HTERT RPE-1 (cell line): ENCODE data around the gene FTCD.
"Not testable (repeated sequence)": the region's sequence is repeated elsewhere in the genome, so short reads cannot be mapped to it uniquely, and the experiment has no call there.

Experiments
- in situ Hi-C: fragments of 300-500 bp; cut with MboI; formaldehyde crosslinking; loops from 4 replicates; pipeline ENCODE4 v1.14.3; 2020; ENCODE audit warnings: low sequenced_read_pairs

The FTCD gene

DNA sequence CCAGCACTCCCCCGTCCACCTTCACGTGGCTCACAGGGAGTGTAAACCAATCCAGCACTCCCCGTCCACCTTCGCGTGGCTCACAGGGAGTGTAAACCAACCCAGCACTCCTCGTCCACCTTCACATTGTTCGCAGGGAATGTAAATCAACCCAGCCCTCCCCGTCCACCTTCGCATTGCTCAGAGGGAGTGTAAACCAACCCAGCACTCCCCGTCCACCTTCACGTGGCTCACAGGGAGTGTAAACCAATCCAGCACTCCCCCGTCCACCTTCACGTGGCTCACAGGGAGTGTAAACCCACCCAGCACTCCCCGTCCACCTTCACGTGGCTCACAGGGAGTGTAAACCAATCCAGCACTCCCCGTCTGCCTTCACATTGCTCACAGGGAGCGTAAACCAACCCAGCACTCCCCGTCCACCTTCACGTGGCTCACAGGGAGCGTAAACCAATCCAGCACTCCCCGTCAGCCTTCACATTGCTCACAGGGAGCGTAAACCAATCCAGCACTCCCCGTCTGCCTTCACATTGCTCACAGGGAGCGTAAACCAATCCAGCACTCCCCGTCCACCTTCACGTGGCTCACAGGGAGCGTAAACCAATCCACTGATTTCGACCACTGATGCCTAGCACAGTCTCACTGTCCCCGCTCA lies 14.9 kb downstream of the FTCD start:
- in situ Hi-C loops: not testable (repeated sequence)

DNA sequence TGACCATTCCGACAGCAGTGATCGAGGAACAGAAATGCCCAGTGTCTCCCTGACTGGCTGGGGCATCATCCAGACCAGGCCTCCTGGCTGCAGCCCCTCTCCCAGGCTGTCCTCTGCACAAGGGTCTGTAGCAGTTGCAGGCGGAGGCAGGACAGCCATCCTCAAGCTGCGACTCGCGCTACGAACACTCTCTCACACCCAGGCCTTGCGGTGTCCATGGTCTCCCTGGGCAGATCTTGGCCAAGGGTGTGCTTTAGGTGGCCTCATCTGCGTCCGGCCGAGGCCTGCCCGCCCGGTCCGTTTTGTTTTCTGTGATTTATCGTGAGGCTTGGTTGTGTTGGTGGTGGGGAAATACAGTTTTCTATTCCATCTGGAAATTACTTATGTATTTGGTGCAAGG lies 15.7 kb downstream of the FTCD start:
- in situ Hi-C loops: no loop called here

DNA sequence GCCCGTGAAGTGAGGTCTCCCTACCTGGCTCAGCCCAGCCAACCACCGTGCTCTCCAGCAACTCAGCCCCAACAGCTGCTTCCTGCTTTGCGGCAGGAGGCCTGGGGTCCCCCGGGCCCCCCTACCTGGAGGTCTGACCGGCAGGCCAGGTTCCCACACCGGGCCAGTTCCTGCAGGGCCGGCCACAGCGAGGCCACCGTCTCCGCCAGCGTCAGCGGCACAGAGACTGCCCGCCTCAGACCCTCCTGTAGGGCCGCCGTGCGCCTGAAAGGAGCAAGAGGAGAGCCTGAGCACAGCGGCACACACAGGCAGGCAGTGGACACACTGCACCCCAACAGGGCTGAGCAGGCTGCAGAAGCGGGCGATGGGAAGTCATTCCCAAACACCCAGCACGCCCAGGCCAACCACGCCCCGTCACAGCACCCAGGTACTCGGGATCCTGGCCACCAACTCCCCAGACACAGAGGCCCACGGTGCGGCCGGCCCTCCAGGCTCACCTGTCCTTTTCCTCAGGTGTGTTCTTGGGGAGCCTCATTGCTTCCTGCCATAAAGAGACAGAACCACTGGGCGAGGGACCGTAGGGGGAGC lies 16.9 kb downstream of the FTCD start:
- in situ Hi-C loops: no loop called here

DNA sequence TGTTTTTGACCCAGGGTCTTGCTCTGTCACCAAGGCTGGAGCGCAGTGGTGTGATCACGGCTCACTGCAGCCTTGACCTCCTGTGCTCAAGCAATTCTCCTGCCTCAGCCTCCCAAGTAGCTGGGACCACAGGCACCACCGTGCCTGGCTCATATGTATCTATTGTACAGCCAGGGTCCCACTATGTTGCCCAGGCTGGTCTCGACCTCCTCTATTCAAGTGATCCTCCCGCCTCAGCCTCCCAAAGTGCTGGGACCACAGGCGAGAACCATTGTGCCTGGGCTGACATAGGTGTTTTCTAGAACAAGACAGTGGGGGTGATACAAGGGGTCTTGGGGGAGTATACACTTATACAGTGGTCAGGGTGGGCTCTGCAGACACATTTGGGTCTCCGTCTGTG lies 17.5 kb downstream of the FTCD start:
- in situ Hi-C loops: no loop called here

DNA sequence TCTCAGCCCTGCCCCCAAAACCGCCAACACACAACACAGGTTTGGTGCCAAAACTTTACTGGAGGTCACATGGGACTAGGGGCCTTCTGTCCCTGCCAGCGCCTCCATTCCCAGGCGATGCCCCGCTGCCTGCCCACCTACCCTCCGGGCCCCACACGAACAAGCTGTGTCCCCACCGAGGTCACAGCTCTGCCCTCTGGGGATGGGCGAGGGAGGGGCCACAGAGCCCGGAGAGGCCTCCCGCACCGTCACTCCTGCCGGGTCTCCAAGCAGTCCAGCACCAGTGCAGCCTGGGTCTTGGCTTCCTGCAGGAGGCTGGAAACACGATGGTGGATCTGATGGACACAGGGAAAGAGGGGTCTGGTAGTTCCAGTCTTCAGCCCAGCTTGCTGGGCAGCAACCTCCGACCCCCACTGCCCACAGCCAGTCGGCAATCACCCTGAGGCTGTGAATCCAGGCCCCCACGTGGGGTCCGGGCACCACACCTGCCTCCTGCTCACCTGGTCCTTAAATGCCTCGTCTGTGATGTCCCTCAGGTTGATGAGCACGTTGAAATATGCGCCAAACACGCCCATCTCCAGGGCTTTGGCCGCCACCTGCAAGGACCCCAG lies 18.5 kb downstream of the FTCD start:
- in situ Hi-C loops: no loop called here

DNA sequence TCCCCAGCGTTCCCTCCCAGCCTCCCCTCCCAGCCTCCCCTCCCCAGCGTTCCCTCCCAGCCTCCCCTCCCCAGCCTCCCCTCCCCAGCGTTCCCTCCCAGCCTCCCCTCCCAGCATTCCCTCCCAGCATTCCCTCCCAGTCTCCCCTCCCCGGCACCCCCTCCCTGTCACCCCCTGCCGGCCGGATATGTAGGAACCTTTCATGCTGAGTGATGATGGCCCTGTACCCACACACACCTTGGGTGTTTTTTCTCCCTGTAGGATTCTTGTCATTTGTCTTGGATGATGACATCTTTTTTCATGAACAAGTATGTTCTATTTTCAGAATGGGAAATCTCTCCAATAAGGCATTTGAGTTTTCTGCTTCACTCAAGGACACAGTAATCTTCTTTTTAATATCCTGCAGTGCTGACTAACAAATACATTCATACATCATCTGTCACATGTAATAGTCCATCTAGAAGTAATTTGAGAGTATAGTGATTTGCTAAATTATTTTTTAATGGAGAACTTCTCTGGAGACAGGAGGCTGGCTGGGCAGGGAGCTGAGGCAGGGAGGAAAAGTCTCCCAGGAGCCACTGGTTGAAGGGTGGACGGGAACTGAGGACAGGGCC lies 19.5 kb downstream of the FTCD start:
- in situ Hi-C loops: no loop called here

DNA sequence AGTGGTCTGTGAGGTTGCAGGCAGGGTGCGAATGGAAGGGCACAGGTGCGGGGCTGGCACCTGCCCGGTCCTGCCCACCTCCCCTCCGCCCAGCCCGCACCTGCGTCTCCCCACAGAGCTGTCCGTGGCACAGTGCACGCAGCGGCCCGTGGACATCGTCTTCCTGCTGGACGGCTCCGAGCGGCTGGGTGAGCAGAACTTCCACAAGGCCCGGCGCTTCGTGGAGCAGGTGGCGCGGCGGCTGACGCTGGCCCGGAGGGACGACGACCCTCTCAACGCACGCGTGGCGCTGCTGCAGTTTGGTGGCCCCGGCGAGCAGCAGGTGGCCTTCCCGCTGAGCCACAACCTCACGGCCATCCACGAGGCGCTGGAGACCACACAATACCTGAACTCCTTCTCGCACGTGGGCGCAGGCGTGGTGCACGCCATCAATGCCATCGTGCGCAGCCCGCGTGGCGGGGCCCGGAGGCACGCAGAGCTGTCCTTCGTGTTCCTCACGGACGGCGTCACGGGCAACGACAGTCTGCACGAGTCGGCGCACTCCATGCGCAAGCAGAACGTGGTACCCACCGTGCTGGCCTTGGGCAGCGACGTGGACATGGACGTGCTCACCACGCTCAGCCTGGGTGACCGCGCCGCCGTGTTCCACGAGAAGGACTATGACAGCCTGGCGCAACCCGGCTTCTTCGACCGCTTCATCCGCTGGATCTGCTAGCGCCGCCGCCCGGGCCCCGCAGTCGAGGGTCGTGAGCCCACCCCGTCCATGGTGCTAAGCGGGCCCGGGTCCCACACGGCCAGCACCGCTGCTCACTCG lies 23.3 kb downstream of the FTCD start:
- in situ Hi-C loops: no loop called here

DNA sequence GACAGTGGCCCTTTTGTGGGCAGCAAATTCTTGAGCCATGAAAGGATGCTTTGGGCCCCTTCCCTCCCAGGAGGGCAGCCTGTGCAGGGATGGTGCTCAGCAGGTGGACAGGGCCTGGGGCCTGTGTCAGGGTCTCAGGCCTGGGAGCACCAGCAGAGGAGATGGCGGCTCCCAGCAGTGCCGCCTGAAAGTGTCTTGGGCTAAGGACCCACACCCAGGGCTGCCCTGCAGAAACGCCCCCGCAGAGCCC lies 23.9 kb downstream of the FTCD start:
- in situ Hi-C loops: no loop called here

DNA sequence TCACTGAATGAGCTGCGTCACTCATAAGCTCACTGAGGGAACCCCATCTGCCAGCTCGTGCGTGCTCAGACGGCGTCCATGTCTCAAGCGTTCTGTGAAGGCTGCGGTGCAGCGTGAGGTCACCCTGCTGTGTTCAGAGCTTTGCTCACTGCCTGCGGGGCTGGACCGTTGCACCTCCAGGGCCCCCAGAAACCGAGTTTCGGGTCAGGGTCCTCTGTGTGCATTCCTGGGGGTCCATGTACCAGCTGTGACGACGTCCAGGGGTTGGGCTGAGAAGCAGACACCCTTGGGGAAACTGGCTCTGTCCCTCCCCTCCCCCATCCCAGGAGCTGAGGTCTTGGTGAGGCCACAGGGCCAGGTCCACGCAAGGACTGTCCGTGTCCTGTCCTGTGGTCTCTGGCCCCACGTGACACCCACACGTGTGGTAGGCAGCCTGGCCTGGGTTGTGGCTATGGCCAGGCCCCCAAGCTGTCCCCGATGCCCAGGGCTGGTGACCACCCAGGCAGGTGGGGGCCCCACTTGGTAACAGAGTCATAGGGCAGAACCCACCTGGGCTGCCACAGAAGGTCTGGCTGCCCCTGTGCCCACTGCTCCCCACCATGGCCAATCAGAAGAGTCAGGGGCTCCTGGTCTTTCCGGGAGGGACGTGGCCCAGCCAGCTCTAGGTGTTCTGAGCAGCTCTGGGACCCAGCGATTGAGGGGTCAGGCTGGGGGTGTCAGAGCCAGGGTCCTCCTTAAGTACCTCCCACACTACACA lies 24.4 kb downstream of the FTCD start:
- in situ Hi-C loops: no loop called here

DNA sequence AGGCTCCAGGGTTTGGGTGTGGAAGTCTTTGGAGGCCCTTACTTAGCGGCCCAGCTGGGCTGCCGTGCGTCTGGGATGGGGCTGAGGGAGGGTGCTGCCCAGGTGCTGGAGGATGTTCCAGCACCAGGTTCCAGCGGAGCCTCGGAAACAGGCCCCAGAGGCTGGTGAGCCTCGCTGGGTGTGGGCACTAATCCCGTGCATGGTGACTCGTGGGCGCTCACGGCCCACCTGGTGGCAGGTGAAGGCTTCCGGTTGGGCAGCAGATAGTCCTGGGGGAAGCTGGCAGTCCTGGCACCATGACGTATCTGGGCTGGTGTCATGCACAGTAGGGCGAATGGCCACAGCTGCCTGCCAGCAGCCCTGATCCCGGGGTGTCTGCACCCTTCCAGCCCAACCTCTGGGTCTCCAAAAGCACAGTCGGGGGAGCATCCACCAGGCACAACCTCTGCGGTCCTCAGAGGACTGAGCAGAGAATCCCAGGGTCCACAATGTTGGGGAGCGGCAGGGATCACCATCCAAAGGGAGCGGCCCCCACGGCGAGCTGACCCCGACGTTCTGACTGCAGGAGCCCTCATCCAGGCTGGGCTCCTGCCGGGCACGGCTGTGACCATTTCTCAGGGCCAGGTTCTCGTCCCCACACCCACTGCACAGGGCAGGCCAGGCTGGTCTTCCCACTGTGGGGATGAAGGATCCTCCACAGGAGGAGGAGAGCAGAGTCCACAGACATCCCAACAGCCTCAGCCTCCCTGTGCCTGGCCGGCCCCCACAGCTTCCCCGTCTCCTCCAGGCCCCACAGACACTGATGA lies 25.3 kb downstream of the FTCD start:
- in situ Hi-C loops: no loop called here

DNA sequence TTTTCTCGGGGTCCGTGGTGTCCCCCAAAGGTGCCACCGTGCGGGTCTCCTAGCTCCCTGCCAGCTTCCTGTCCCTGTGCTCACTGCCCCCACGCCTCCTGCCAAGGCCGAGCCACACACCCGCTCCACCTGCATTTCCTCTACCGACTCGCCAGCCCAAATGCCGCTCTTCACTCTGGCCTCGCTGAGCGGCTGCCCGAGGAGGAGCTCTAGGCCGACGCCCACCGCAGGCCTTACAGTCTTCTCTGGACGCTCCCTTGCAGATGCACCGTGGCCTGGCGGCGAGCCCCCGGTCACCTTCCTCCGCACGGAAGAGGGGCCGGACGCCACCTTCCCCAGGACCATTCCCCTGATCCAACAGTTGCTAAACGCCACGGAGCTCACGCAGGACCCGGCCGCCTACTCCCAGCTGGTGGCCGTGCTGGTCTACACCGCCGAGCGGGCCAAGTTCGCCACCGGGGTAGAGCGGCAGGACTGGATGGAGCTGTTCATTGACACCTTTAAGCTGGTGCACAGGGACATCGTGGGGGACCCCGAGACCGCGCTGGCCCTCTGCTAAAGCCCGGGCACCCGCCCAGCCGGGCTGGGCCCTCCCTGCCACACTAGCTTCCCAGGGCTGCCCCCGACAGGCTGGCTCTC lies 26.3 kb downstream of the FTCD start:
- in situ Hi-C loops: no loop called here

DNA sequence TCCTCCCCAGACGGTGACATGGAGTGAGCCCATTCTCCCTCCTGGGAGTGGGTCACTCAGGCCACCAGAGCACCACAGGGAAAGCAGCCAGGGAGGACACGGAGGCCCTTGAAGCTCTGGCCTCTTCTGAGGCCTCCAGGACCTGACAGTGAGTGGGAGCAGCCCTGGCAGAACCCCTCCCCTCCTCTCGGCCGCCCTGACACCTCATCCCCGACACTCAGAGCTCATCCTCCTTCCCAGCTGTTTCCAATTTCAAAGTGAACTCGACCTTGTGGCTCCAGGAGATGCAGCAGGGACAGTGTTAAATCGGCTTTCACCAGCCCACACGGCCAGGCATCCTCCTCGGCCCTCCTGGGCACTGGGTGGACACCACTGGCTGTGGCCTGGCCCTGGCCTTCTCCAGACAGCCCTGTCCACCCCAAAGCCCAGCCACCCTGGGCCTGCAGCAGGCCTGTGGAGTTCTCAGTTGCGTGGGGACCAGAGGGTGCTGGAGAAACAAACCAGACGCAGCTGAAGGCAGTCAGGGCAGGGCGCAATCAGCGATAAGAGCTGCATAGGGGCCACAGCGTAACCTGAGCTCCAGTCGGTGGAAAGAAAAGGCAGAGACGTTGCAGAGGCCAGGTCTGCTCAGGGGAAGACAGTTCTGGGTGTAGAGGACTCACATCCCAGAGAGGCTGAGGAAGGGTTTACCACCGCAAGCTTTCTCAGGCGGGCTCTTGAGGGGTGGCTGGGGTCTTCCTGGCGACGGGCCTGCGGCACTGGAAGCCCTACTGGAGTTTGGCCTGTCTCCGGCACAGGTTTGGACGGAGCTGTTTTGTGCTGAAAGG lies 27.1 kb downstream of the FTCD start:
- in situ Hi-C loops: no loop called here

DNA sequence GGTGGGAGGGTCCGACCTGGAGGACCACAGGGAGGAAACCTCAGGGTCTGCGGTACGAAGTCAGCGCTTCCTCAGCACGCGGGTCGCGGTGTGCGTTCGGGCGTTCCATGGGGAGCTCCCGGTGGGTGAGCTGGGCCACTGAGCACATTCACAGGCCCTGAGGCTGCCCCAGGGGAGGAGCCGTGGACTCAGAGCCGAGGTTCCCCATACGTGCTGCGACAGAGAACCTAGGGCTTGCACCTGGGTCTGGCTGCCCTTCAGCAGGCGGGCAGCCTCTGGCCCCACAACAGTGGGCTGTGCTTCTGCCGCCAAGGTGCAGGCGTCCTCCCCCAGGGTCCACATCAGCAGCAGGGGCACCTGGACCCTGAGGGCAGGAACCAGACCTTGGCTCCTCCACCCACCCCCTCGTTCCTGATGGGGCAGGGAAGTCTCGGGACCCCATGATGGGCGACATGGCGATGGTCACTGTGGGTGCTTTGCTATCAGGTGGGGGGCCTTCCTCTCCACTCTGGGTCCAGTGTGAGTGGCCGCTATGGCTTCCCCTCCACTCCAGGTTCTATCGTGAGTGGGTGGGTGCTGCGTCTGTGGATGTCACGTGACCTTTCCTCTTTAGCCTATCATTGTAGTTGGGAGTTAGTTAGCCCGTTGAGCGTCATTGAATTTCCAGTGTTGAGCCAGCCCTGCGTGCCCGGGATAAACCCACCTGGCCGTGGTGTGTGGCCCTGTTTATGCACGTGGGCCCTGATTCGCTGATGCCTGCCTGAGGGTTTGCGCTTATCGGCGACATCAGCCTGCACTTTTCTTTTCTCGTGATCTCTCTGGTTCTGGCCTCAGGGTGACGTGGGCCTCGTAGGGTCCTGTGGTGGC lies 27.9 kb downstream of the FTCD start:
- in situ Hi-C loops: no loop called here

DNA sequence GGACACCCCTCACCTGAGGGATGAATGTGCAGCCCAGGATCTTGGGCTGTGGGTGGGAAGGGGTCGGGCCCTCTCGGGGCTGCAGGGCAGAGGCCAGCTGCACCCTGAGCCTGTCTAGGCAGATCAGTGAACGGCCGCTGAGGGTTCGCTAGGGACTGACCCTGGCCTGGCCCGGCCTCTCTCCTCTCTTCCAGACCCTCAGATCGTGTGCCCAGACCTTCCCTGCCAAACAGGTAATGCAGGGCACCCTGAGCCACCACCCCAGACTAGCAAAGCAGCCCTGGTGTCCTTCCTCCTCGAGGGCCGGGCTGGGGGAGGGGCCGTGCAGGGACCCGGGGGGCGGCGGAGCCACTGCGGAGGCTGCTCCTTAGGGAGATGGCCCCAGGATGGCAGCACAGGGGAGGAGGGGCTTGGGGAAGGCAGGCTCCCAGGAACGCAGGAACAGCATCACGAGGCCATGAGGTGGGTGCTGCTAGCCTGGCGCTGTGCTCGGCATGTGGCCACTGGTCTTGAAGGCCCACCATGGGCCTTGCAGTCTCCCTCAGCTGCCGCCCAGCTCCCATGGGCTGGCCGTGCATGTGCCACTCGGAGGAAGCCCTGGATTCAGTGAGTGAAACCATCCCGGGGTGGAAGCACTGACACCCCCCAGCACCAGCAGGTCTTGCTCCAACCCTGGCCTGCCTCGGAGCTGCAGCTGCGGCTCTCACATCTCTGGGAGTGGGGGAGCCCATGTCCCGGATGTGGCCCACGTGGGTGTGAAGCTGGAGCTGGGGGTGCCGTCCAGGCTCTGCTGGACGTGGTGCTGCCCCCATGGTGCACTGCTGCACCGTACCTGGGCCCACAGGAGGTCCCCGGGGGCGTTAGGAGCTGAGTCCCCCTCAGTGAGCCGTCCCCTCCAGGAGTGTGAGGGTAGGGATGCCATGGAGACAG lies 28.8 kb downstream of the FTCD start:
- in situ Hi-C loops: no loop called here

DNA sequence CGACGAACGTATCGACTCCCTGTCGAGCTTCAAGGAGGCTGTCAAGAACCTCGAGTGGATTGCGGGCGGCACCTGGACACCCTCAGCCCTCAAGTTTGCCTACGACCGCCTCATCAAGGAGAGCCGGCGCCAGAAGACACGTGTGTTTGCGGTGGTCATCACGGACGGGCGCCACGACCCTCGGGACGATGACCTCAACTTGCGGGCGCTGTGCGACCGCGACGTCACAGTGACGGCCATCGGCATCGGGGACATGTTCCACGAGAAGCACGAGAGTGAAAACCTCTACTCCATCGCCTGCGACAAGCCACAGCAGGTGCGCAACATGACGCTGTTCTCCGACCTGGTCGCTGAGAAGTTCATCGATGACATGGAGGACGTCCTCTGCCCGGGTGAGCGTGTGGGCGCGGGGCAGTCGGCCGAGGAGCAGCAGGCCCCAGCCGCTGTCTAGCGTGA lies 29.5 kb downstream of the FTCD start:
- in situ Hi-C loops: no loop called here

DNA sequence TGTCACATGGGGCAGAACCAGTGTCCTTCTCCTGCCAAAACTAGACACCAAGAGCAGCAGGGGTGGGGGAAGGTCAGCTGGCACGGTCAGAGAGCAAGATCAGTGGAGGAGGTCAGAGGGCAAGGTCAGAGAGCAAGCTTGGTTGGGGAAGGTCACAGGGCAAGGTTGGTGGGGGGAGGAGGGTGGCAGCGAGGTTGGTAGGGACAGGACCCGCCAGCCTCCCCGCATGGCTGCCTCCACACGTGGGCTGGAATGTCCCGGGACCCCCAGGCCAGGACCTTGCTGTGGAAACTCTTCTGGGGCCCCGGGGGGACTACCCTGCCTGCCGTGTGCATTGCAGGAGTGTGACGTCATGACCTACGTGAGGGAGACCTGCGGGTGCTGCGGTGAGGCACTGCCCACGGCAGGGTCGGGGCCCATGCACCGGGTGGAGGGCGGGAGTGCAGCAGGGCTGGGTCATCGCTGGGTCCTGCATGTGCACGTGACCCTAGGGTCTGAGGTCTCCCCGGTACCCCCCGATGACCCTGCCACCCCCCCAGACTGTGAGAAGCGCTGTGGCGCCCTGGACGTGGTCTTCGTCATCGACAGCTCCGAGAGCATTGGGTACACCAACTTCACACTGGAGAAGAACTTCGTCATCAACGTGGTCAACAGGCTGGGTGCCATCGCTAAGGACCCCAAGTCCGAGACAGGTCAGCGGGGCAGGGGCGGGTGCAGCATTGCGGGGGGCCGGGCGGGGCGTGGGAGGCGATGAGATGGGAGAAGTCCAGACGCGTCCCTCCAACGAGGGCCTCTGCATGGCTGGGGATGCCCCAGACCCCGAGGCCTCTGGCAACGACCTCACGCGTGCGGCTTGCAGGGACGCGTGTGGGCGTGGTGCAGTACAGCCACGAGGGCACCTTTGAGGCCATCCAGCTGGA lies 30.2 kb downstream of the FTCD start:
- in situ Hi-C loops: no loop called here
